ENCODE measurements around the gene USP2.

Gene USP2

DNA sequence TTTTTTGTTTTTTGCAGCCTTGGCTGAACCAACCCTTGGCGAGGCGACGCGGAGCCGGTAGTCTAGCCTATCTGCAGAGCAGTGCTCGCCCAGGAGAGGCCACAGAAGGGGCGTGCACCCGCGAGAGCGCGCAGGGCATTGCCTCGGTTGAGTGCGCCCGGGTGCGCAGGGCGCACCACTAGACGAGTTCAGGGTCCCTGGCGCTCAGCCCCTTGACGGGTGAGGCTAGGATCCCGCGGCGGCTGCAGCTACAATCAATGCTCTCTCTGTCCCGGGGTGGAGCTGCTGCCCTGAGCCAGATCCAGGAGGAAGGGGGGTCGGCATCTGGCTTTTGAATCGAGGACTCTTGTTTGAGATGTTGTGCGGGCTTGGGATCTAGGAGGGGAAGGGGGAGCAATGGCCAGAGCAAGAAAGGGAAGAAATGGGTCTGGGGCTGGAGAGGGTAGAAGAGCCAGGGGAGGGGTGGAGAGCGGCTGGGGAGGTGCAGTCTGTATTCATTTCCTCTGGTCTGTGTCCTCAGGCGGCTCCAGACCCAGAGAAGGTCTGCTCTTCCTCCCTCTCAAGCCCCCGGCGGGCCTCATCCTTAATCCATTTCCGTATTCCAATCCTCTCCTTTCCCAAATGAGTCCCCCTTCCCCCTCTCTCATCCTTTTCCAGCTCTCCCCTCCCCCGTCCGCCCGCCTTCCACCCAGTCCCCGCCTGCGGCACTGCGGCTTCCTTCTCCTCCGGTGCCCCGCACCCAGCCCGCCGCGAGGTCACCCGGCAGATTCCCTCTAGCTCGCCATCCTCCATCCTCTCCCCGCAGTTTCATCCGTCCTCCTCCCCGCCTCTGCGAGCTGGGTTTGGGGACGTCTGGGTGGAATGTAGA lies 40.7 kb upstream of the USP2 start:
- DNase-seq (ENCODE audit: low read depth, low spot score): no peak
- H3K9ac ChIP-seq (ENCODE audit: insufficient read length): peak overlapping the region; percentile 58
- H3K27ac ChIP-seq: no peak overlapping the region
- H3K4me3 ChIP-seq: peak overlapping the region; percentile 97
- TF ChIP-seq POLR2AphosphoS5 (IDR thresholded peaks at IDR 0.05; ENCODE audit: borderline replicate concordance, low read depth, low read length): no peak
- no peak for TF ChIP-seq FOXP2 (optimal IDR thresholded peaks at IDR 0.05; ENCODE audit: control extremely low read depth, extremely low read length, insufficient read depth)
- TF ChIP-seq EZH2 (IDR thresholded peaks at IDR 0.05): no peak
- peaks cover 19% of the 10 kb centered on the region for H3K36me3 ChIP-seq (ENCODE audit: insufficient read depth, low read length)
- H3K9me3 ChIP-seq (ENCODE audit: low read depth, low read length): no peaks in the 10 kb centered on the region

DNA sequence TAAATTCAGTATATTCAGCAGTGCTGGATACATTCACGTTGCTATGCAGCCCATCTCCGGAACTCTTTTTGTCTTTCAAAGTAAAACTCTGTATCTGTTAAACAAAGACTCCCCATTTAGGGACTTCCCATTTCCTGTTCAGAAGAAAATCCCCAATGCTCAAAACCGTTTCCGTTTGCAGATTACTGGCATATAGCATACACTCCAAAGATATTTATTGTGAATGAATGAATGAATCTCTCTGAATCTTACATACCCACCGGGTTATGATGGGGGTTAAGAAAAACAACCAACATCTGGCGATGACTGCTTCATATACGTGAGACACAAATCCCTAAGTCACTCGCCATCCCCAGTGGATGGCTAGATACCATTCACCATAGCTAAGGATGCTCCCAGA lies 39.9 kb upstream of the USP2 start:
- H3K4me3 ChIP-seq: peak overlapping the region; percentile 97
- DNase-seq (ENCODE audit: low read depth, low spot score): no peak

DNA sequence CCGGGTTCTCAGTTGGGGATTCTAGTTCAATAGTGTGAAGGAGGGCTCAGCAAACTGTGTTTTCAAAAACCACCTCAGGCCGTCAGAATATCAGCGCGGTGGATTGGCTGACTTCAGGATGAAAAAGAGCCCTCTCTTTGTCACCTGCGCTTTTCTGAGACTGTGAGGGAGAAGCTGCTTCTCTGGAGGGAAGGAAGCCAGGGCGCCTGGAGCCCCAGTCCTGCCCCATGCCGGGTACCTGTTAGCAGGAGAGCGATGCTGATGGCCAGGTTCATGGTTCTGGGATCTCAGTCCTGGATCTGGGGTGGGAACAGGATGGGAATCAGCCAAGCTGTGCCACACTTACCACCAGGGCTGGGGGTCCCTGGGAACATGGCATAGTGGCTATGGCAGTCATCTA lies 39.1 kb upstream of the USP2 start:
- Histone ChIP-seq H3K9ac (ENCODE audit: insufficient read length) (no peak overlapping the region), H3K36me3 (ENCODE audit: insufficient read depth, low read length) (peaks cover 19% of the 10 kb centered on the region), H3K9me3 (ENCODE audit: low read depth, low read length) (no peaks in the 10 kb centered on the region), H3K4me3 (no peak overlapping the region; the same call in 1 of the 2 replicates), H3K27ac (no peak overlapping the region)
- no peak for TF ChIP-seq FOXP2 (optimal IDR thresholded peaks at IDR 0.05; ENCODE audit: control extremely low read depth, extremely low read length, insufficient read depth)
- DNase-seq (ENCODE audit: low read depth, low spot score): no peak

More for the DNA sequence above, 39.9 kb upstream of the USP2 start:
- no peak for TF ChIP-seq POLR2AphosphoS5 (IDR thresholded peaks at IDR 0.05; ENCODE audit: borderline replicate concordance, low read depth, low read length)
- no peaks in the 10 kb centered on the region for H3K9me3 ChIP-seq (ENCODE audit: low read depth, low read length)
- H3K9ac ChIP-seq (ENCODE audit: insufficient read length): peak overlapping the region; percentile 16
- peaks cover 19% of the 10 kb centered on the region for H3K36me3 ChIP-seq (ENCODE audit: insufficient read depth, low read length)
- 0 out of 2 replicates have a peak overlapping the region, but pooled peaks have one; percentile 20 for H3K27ac ChIP-seq

DNA sequence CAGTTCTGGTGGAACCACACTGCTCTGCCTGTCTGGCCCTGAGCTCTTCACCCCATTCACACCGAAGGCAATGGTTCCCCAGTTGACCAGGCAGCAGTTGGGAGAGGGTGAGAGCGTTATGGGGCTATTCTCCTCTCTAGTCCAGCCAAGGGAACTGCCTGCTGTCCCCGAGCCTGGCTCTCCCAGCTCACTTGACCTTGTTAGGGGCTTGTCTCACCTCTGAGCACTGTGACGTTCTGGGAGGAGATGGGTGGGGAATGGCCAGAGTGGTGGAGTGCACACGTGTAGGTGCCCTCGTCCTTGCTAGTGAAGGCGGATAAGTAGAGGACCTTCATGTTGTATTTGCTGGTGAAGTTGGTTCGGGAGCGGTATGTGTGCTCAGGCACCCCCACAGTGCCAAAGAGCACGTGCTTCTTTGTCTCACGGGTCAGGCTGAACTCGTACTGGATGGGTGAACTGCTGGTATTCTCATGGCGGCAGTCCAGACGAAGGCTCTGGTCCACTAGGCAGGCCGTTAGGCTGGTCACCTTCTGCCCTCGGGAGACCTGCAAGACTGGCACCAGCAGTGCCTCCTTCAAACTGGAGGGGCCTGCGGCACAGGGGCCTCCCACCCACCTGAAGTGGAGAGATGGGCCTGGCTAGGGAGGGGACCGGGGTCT lies 38.5 kb upstream of the USP2 start:
- no peak overlapping the region for H3K4me3 ChIP-seq
- H3K9ac ChIP-seq (ENCODE audit: insufficient read length): no peak overlapping the region
- no peak for DNase-seq (ENCODE audit: low read depth, low spot score)
- H3K36me3 ChIP-seq (ENCODE audit: insufficient read depth, low read length): peaks cover 19% of the 10 kb centered on the region
- H3K9me3 ChIP-seq (ENCODE audit: low read depth, low read length): no peaks in the 10 kb centered on the region
- TF ChIP-seq EZH2 (IDR thresholded peaks at IDR 0.05): no peak
- TF ChIP-seq POLR2AphosphoS5 (IDR thresholded peaks at IDR 0.05; ENCODE audit: borderline replicate concordance, low read depth, low read length): no peak
- TF ChIP-seq FOXP2 (optimal IDR thresholded peaks at IDR 0.05; ENCODE audit: control extremely low read depth, extremely low read length, insufficient read depth): no peak
- no peak overlapping the region for H3K27ac ChIP-seq

DNA sequence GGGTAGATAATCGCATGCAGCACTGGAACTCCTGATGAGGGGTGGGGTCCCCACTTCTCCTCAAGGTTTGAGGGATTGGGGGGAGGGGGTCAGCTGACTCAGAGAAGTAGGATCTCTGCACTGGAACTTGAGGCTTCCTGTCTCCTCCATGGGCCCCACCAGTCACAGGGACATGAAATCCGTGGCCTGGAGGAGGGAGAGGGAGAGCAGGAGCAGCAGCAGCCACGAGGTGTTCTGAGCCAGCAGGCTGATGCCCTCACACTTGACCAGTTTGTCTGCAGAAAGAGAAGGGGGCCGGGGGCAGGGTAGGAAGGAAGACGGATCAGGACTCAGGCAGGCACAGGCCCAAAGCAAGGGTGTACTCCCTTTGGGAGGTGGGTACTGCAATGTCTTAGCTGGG lies 37.8 kb upstream of the USP2 start:
- DNase-seq (ENCODE audit: low read depth, low spot score): no peak
- Histone ChIP-seq H3K4me3 (no peak overlapping the region), H3K9ac (ENCODE audit: insufficient read length) (no peak overlapping the region), H3K9me3 (ENCODE audit: low read depth, low read length) (no peaks in the 10 kb centered on the region), H3K36me3 (ENCODE audit: insufficient read depth, low read length) (peaks cover 19% of the 10 kb centered on the region), H3K27ac (no peak overlapping the region)
- TF ChIP-seq EZH2 (IDR thresholded peaks at IDR 0.05) (no peak), FOXP2 (optimal IDR thresholded peaks at IDR 0.05; ENCODE audit: control extremely low read depth, extremely low read length, insufficient read depth) (no peak), POLR2AphosphoS5 (IDR thresholded peaks at IDR 0.05; ENCODE audit: borderline replicate concordance, low read depth, low read length) (no peak)

DNA sequence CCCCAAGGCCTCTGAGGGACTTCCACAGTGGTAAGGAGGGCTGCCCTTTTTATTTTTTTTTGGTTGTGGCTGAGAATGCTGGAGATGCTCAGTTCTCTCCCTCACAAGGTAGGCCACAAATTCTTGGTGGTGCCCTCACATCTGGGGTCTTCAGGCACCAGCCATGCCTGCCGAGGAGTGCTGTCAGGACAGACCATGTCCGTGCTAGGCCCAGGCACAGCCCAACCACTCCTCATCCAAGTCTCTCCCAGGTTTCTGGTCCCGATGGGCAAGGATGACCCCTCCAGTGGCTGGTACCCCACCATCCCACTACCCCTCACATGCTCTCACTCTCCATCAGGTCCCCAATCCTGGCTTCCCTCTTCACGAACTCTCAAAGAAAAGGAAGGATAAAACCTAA lies 37.3 kb upstream of the USP2 start:
- TF ChIP-seq EZH2 (IDR thresholded peaks at IDR 0.05): no peak
- TF ChIP-seq POLR2AphosphoS5 (IDR thresholded peaks at IDR 0.05; ENCODE audit: borderline replicate concordance, low read depth, low read length): no peak
- TF ChIP-seq FOXP2 (optimal IDR thresholded peaks at IDR 0.05; ENCODE audit: control extremely low read depth, extremely low read length, insufficient read depth): no peak
- Histone ChIP-seq H3K36me3 (ENCODE audit: insufficient read depth, low read length) (peaks cover 19% of the 10 kb centered on the region), H3K27ac (no peak overlapping the region), H3K9ac (ENCODE audit: insufficient read length) (no peak overlapping the region), H3K4me3 (no peak overlapping the region), H3K9me3 (ENCODE audit: low read depth, low read length) (no peaks in the 10 kb centered on the region)
- no peak for DNase-seq (ENCODE audit: low read depth, low spot score)

DNA sequence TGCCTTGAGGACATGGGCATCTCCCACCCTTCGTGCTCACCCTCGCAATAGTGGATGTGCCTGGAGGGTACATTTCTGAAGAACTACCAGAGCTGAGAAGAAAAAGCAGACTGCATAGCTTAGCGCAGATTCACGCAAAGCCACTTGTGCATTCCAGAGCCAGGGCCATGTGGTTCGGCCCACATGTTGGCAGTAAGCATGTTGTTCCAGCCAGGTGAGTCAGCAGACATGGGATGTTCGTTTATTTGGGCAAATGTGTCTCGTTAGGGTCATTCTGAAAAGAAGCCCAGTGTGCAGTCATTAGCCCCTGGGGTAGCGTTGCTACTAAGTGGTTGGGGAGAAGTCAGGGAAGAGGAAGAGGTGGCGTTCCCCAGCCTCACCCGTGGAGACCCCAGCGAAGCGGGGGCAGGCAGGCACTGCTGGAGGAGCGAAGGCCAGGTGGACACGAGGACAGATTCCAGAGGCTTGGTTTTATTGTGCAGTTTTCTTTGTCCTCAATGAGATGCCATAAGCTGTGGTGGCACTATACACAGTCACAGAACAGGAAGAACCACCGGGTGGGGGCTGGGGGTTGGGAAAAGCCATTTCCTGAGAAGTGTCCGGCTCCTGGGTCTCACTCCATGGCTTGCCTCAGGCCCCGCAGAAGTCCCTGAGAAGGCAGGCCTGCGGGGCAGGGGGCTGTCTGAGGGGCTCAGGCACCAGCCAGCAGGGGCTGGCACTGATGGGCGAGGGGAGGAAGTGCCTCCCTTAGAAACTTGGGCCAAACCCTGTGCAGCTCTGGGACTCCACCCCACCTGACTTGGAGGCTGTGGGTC lies 36.4 kb upstream of the USP2 start:
- Histone ChIP-seq H3K36me3 (ENCODE audit: insufficient read depth, low read length) (peaks cover 19% of the 10 kb centered on the region), H3K9ac (ENCODE audit: insufficient read length) (no peak overlapping the region), H3K27ac (peak overlapping the region; percentile 57), H3K9me3 (ENCODE audit: low read depth, low read length) (no peaks in the 10 kb centered on the region), H3K4me3 (no peak overlapping the region)
- no peak for DNase-seq (ENCODE audit: low read depth, low spot score)
- TF ChIP-seq POLR2AphosphoS5 (IDR thresholded peaks at IDR 0.05; ENCODE audit: borderline replicate concordance, low read depth, low read length): no peak
- TF ChIP-seq FOXP2 (optimal IDR thresholded peaks at IDR 0.05; ENCODE audit: control extremely low read depth, extremely low read length, insufficient read depth): no peak
- no peak for TF ChIP-seq EZH2 (IDR thresholded peaks at IDR 0.05)

Measured in SK-N-MC (cell line).